ENCODE data around the gene MLKL.

DNA sequence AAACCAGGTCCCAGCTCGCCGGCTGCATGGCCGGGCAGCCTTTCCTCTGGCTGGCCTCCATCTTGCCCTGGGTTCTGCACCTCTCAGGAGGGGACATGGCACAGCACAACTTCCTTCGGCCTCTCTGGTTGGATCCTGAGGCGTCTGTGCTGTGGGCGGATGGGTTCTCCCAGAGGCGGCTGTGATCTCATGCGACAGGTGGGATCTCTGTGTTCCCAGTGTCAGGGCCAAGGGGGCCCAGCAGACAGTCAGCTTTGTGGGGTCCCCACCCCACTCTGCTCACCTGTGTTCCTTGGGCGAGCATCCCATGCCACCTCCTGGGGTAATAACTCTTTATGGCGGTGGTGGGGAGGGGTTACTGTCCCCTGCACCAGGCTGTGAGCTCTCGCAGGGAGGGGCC, 38.2 kb upstream of the MLKL start:
- TF ChIP-seq, protein P1, sequence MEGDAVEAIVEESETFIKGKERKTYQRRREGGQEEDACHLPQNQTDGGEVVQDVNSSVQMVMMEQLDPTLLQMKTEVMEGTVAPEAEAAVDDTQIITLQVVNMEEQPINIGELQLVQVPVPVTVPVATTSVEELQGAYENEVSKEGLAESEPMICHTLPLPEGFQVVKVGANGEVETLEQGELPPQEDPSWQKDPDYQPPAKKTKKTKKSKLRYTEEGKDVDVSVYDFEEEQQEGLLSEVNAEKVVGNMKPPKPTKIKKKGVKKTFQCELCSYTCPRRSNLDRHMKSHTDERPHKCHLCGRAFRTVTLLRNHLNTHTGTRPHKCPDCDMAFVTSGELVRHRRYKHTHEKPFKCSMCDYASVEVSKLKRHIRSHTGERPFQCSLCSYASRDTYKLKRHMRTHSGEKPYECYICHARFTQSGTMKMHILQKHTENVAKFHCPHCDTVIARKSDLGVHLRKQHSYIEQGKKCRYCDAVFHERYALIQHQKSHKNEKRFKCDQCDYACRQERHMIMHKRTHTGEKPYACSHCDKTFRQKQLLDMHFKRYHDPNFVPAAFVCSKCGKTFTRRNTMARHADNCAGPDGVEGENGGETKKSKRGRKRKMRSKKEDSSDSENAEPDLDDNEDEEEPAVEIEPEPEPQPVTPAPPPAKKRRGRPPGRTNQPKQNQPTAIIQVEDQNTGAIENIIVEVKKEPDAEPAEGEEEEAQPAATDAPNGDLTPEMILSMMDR (IDR thresholded peaks at IDR 0.05), result no peak
- TF ChIP-seq POLR2A (IDR thresholded peaks at IDR 0.05), result no peak

All from breast epithelium (tissue), 3 donors.